Kidney glomerular epithelial cell (primary cell): Measurements from ENCODE around the gene WWTR1.
A peak's percentile ranks its signal among the peaks of the same experiment; 100 is the strongest.

Source experiments
- DNase-seq: peaks from one replicate; lab custom pipeline; 2025; lab: John Stamatoyannopoulos, UW

WWTR1 gene

GRCh38 chr3:149657926-149658743, at the start of gene WWTR1:
Gene WWTR1 (minus strand): TSS chr3:149658025. CDS start chr3:149657306, 719 bp downstream.
- DNase-seq: peak; percentile 94

- no peak for DNase-seq
Measured at GRCh38 chr3:149706905-149707304, 49.1 kb upstream of the WWTR1 start.

GRCh38 chr3:149705416-149705815, 47.6 kb upstream of the WWTR1 start:
- no peak for DNase-seq

- no peak for DNase-seq
Measured at GRCh38 chr3:149703466-149703865, 45.6 kb upstream of the WWTR1 start.

- DNase-seq: no peak
Measured at GRCh38 chr3:149702691-149703441, 45.0 kb upstream of the WWTR1 start.

GRCh38 chr3:149701977-149702350, 44.1 kb upstream of the WWTR1 start:
- no peak for DNase-seq

- no peak for DNase-seq
Measured at GRCh38 chr3:149701206-149701976, 43.6 kb upstream of the WWTR1 start.

GRCh38 chr3:149688122-149688757, 30.4 kb upstream of the WWTR1 start:
- DNase-seq: no peak

- no peak for DNase-seq
Measured at GRCh38 chr3:149686996-149687395, 29.2 kb upstream of the WWTR1 start.

GRCh38 chr3:149678351-149678950, 20.6 kb upstream of the WWTR1 start:
- no peak for DNase-seq

- no peak for DNase-seq
Measured at GRCh38 chr3:149673393-149673792, 15.6 kb upstream of the WWTR1 start.

GRCh38 chr3:149670742-149671492, 13.1 kb upstream of the WWTR1 start:
- no peak for DNase-seq

- no peak for DNase-seq
Measured at GRCh38 chr3:149667576-149667975, 9.8 kb upstream of the WWTR1 start.

GRCh38 chr3:149663966-149664365, 6.1 kb upstream of the WWTR1 start:
- no peak for DNase-seq

- DNase-seq: no peak
Measured at GRCh38 chr3:149662240-149662887, 4.5 kb upstream of the WWTR1 start.

- DNase-seq: no peak
Measured at GRCh38 chr3:149660462-149660861, 2.6 kb upstream of the WWTR1 start.

- no peak for DNase-seq
Measured at GRCh38 chr3:149658744-149659497, 1.1 kb upstream of the WWTR1 start.

GRCh38 chr3:149657321-149657925, 402 bp downstream of the WWTR1 start:
- peak; percentile 64 for DNase-seq
